GM19025 (cell line): ENCODE measurements around the gene GAA.
"Not testable (repeated sequence)": the region's sequence is repeated elsewhere in the genome, so short reads cannot be mapped to it uniquely, and the experiment has no call there.

Experiments
- ATAC-seq: cut with Tn5 transposase; IDR thresholded peaks from one replicate; pipeline ENCODE4 v1.9.1; 2021; ENCODE audit warnings: mild to moderate bottlenecking, low read depth, moderate library complexity; ENCODE audit not compliant: unreplicated experiment

GAA gene

GRCh38 chr17:80082403-80083135 lies 18.8 kb upstream of the GAA start:
- ATAC-seq = no peak

DNA sequence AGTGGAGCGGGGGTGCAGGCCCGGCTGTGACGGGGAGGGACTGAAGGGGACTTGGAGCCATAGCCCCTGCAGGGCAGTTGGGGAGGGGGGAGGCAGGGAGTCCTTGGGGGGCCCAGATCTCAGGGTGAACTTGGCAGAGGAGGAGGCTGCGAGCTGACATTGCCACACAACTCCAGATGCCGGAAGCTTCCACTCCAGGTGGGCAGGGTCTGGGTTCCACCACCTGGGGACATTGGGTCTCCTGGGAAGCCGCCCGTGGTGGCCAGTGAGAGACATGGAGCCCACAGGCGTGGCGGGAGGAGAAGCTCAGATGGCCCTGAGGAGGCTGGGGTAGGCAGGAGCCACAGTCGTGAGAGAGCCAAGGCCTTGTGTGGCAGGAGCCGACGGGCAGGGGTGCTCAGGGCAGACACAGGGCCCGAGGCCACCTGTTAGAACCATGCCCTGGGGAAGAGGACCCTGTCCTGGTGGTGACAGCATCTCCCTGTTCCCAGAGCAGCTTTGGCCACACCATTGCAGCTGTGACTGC lies 18.2 kb upstream of the GAA start:
- no peak for ATAC-seq

DNA sequence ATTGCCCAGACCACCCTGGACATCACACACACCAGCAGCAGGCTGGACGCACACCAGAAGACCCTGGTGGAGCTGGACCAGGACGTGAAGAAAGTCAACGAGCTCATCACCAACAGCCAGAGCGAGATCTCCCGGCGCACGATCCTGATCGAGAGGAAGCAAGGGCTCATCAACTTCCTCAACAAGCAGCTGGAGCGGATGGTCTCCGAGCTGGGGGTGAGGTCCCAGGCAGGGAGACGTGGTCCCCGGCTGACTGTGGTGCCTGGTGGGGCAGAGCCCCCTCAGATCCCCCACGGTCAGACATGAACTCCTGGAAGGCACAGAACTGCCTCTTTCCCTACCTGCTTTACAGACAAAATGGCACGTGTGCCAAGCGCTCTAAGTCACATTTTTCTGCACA lies 16.6 kb upstream of the GAA start:
- no peak for ATAC-seq

- no peak for ATAC-seq
Observed at GRCh38 chr17:80086081-80086480, 15.3 kb upstream of the GAA start.

DNA sequence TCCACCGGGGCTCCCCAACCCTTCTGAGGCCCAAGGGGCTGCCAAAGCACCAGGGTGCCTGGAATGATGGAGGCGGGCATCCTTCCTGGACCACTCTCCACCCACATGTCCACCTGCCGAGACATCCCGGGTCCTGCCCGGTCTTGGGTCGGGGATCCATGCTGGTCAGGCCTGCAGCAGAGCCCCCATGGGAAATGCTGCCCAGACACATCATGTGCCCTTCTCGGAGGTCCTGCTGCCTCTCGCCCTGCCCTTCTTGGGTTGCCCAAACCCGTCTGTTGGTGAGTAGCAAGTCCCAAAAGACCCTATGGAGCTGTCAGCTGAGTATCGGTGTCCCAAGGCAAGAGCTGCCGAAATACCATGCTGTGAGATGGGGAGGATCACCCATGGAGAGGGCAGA lies 14.8 kb upstream of the GAA start:
- no peak for ATAC-seq

DNA sequence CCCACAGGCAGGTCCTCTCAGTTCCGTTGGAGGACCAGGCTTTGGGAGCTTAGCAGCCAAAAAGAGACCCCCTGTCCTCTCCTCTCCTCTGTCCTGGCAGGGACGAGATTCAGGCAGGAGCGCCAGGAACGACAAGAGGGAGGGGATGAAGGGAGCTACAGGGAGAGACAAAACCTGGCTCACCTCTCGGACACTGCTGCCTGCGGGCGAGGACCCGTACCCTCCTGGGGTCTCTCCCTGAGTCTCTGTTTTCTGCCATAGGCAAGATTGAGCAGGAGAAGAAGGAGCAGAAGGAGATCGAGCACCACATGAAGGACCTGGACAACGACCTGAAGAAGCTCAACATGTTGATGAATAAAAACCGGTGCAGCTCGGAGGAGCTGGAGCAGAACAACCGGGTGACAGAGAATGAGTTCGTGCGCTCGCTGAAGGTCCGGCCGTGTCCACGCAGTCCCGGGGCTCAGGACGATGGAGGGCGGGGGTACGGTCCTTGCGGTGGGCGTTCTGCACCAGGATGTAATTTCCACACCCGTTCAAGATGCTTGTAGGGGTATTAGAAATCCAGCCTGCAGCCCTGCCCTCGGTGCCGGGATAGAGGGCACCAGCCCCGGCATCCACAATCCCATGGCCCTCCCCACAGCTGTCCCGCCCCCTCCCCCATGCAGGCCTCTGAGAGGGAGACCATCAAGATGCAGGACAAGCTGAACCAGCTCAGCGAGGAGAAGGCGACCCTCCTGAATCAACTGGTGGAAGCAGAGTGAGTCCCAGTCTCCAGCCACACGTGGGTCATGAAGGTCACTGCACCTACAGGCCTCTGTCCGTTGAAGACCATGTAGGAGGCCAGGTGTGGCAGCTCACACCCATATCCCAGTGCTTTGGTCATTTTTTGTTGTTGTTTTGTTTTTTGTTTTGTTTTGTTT lies 13.8 kb upstream of the GAA start:
- ATAC-seq = no peak

- ATAC-seq = no peak
Observed at GRCh38 chr17:80089762-80090161, 11.6 kb upstream of the GAA start.

DNA sequence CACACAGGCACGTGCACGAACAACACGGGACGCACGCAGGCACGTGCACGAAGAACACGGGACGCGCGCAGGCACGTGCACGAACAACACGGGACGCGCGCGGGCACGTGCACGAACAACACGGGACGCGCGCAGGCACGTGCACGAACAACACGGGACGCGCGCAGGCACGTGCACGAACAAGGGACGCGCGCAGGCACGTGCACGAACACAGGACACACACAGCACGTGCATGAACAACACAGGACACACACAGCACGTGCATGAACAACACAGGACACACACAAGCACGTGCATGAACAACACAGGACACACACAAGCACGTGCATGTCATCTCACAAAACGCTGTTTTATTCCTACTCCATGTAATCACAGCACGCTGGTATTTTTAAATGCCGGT lies 11.2 kb upstream of the GAA start:
- ATAC-seq = not testable (repeated sequence)

DNA sequence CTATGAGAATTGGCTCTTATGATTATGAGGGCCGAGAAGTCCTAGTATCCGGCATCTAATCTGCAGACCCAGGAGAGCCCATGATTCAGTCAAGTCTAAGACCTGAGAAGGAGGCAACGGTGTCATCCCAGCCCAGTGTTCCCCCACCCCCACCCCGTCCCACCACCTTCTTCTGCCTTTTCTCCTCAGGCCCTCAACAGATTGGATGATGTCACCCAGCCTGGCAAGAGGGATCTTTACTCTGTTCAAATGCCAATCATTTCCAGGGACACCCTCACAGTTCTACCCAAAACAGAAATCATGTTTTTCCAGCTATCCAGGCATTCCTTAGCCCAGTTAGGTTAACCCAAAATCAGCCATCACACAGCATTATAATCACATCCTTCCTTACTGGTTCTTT lies 10.0 kb upstream of the GAA start:
- ATAC-seq = no peak

- no peak for ATAC-seq
Observed at GRCh38 chr17:80092959-80093358, 8.4 kb upstream of the GAA start.

DNA sequence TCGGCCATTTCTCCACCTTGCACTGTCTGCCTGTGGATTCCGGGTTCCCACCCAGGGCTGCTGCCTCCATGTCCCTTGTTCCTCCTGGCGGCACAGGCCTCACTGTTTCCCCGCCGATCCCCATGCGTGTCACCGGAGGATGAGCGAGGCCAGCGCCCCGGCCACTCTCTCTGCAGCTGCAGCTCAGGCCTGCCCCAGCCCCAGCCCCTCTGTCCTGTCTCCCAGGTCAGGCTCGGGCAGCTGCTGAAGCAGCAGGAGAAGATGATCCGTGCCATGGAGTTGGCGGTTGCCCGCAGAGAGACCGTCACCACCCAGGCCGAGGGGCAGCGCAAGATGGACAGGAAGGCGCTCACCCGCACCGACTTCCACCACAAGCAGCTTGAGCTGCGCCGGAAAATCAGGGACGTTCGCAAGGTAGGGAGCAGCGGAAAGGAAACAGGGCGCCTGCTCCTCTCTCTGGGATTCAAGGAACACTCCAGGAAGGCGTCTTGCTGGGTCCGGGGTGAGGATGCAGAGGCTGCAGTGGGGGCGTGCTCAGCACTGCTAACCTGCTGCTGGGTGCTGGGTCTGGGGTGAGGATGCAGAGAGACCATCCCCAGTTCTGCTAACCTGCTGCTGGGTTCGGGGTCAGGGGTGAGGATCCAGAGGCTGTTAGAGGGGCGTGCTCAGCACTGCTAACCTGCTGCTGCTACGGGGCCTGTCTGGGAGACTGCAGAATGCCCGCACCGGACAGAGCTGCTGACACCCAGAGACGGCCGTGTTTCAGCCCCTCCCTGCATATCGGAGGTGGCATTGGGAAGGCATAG lies 6.1 kb upstream of the GAA start:
- no peak for ATAC-seq

GRCh38 chr17:80095844-80096475 lies 5.4 kb upstream of the GAA start:
- ATAC-seq = no peak

- no peak for ATAC-seq
Observed at GRCh38 chr17:80096561-80097021, 4.8 kb upstream of the GAA start.

GRCh38 chr17:80097127-80097621 lies 4.2 kb upstream of the GAA start:
- ATAC-seq = no peak

DNA sequence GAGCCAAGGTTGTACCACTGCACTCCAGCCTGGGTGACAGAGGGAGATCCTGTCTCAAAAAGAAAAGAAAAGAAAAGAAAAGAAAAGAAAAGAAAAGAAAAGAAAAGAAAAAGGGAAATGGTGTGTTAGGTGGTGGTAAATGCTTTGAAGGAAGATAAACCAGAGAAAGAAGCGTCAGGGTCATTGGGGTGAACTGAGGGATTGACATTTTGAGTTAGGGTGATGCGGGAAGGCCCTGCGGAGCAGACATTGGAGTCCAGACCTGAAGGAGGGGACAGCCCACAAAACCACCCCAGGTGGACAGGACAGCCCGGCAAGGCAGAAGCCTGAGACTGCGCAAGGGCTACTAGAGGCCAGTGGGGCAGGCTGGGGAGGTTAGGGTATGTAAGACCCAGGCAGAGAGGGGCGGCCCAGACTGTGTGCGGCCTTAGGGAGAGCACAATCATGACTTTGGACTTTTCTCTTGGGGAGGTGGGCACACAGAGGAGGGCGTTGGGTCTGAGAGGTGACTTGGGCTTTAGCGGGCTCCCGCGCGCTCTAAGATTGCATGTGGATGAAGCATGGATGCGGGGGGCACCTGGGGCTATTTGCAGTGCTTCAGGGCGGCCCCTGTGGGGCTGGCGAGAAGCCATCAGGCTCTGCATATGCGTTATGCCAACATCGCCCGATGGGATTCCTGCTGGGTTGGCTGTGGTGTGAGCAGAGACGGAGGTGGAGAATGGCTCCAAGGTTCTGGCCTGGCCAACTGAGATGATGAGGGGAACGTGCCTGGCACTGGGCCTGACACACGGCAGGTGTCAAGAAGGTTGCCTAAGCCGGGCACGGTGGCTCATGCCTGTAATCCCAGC lies 3.3 kb upstream of the GAA start:
- no peak for ATAC-seq

DNA sequence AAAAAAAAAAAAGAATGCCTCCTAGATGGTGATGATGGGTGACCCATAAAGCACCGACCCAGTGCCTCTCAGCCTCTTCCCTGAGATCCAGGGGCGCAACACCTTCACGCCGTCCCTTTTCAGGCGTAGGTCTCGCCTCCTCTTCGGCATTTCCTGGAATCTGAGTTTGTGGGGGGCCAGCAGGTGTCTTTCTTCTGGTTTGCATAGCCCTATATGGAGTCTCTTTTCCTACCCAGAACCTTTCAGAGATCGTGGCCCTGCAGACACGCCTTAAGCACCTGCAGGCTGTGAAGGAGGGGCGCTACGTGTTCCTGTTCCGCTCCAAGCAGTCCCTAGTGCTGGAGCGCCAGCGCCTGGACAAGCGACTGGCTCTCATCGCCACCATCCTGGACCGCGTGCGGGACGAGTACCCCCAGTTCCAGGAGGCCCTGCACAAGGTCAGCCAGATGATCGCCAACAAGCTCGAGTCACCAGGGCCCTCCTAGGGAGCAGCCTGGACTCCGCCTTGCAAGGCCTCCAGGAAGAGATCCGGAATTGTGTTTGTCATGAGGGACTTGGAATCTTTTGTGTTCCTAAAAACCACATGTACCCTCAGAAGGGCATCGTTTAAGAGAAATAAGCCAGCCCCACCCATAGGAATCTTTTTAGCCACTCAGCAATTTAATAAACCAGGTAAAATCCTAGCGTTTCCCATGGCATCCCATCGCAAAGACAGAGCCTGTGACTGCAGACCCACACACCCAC lies 1.9 kb upstream of the GAA start:
- no peak for ATAC-seq

DNA sequence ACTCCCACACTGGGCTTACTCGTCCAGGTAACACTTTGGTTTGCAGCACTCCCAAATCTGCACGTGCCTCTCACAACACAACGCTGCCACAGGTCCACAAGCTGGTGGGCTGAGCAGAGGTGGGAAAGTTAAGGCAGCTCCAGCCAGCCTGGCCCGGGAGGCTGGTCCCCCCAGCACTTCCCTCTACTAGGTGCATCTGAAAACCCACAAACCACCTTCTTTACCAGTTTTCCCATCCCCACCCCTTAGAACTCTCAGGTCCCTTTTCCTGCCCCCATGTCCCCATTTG lies 1.4 kb upstream of the GAA start:
- no peak for ATAC-seq

GRCh38 chr17:80101946-80102663 lies 724 bp downstream of the GAA start:
- ATAC-seq = no peak
